ENCODE results near the gene ZNF213.

ZNF213 gene, protein sequence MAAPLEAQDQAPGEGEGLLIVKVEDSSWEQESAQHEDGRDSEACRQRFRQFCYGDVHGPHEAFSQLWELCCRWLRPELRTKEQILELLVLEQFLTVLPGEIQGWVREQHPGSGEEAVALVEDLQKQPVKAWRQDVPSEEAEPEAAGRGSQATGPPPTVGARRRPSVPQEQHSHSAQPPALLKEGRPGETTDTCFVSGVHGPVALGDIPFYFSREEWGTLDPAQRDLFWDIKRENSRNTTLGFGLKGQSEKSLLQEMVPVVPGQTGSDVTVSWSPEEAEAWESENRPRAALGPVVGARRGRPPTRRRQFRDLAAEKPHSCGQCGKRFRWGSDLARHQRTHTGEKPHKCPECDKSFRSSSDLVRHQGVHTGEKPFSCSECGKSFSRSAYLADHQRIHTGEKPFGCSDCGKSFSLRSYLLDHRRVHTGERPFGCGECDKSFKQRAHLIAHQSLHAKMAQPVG

DNA sequence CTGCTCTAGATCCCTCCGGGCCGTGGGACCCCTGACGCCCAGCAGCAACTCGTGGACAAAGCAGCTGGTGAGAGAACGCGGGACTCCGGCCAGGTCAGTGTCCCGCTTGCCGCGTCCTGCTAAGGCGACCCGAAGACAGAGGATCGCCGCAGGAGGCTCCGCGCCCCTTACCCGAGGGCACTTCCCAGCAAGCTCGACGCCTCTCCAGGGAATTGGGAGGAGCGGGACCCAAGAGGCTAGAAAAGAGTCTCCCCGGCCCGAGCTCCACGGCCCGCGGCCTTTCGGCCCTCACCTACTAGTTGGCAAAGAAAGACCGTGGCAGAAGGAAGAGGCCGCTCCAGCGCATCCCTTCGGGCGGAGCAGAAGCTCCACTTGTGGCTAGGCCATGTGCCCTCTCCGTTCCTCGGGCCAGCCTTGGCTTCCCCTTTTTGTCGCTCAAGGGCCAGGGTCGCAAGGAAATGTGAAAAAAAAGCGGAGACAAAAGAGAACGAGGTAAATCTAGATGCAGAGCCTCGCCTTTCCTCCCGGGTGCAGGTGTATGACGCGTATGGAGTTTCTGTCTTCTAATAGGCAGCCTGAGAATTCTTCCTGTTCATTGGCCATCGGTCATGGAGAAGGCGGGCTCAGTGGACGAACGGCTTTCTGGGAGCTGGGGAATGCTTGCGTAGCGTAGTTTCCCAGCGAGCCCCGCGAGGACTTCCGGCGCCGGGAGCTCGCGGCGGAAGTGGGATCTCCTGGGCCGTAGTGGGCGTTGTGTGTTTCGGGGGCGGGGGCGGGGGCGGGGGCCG lies at the start of gene ZNF213:
ZNF213 (plus strand) TSS at position 692 of the 788 bp plus-strand sequence. CDS start 2,252 bp downstream, outside the sequence.
- Histone ChIP-seq H3K9me3 (ENCODE audit: control insufficient read depth in 5 of 5, low read length in 5 of 5) (no peaks in the 10 kb centered on the region), H3K27me3 (ENCODE audit: control insufficient read depth in 5 of 5, insufficient read depth in 4 of 5, low read length in 5 of 5) (no peaks in the 10 kb centered on the region), H3K4me3 (ENCODE audit: low read depth in 1 of 5, low read length in 5 of 5) (peak within 1 kb of the TSS; percentile 91 to 99 (median 96)), H3K36me3 (ENCODE audit: control insufficient read depth in 5 of 5, insufficient read depth in 5 of 5, low read length in 5 of 5) (peaks cover 0 to 31% (median 20%) of the 10 kb centered on the region in 5 donors), H3K9ac (ENCODE audit: low read length in 5 of 5) (peak within 1 kb of the TSS; percentile 68 to 98 (median 92)), H3K27ac (ENCODE audit: low read depth, low read length) (peak within 1 kb of the TSS; percentile 88), H3K4me1 (ENCODE audit: control insufficient read depth in 5 of 5, insufficient read depth in 5 of 5, low read length in 5 of 5) (peaks cover 4 to 27% (median 26%) of the 10 kb centered on the region in 5 donors)

DNA sequence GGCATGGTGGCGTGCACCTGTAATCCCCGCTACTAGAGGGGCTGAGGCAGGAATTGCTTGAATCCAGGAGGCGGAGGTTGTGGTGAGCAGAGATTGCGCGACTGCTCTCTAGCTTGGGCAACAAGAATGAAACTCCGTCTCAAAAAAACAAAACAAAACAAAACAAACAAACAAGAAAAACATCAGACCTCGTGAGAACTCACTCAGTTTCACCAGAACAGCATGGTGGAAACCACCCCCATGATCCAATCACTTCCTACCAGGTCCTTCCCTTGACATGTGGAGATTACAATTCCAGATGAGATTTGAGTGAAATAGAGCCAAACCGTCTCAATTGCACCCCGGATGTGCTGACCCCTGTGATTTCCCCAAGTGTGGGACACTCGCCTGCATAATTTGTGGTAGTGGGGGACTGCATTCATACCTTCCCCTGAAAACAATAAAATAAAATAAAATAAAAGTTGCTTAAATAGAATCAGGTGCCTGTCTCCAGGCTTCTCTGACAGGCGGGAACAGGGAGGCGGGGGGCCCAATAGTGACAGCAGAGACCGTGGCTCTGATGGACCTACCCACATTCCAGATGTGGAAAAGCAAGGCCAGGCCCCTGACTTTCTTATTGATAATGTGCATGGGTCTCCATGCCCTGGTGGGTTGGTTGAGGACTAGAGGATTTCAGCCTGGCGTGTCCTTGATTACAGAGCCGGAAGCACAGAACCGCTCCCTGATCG lies 48.8 kb upstream of the ZNF213 start:
- Histone ChIP-seq H3K9me3 (ENCODE audit: control insufficient read depth in 5 of 5, low read length in 5 of 5) (no peaks in the 10 kb centered on the region), H3K9ac (ENCODE audit: low read length in 5 of 5) (peak overlapping the region in 2 of 5 donors; percentile 57 to 69), H3K27me3 (ENCODE audit: control insufficient read depth in 5 of 5, insufficient read depth in 4 of 5, low read length in 5 of 5) (peaks cover 0 to 5% (median 0%) of the 10 kb centered on the region in 5 donors), H3K4me1 (ENCODE audit: control insufficient read depth in 5 of 5, insufficient read depth in 5 of 5, low read length in 5 of 5) (peaks cover 3 to 37% (median 26%) of the 10 kb centered on the region in 5 donors), H3K4me3 (ENCODE audit: low read depth in 1 of 5, low read length in 5 of 5) (peak overlapping the region in 4 of 5 donors; percentile 50 to 65 (median 63)), H3K36me3 (ENCODE audit: control insufficient read depth in 5 of 5, insufficient read depth in 5 of 5, low read length in 5 of 5) (peaks cover 0 to 2% (median 0%) of the 10 kb centered on the region in 5 donors), H3K27ac (ENCODE audit: low read depth, low read length) (peak overlapping the region; percentile 70)

DNA sequence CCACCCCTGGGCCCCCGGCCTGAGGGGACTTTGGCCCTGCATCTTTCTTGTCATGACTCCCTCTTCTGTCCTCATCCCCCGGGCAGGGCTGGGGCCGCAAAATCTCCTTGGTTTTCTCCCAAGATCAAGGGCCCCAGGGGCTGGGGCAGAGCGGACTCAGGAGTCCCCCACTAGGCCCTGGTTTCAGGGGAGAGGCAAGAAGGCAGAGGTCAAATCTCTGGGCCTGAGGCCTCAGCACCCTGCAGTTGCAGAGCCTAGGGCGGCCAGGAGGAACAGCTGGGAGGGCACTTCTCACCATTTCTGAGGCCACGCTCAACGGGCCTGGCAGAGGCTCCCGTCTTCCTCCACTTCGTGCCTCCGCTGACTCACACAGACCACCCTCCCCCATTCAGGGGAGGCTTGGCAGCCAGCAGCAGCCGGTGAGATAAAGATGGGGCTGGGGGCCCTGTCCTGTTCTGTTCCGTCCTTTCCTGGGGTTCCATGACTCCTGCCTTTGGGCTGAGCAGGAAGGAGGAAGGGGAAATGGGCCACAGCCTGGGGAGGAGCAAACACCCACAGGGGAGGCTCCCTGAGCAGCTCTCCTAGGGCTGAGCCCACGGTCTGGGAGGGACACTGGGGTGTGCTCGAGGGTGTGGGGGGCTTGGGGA lies 48.1 kb upstream of the ZNF213 start:
- peak overlapping the region; percentile 70 for H3K27ac ChIP-seq (ENCODE audit: low read depth, low read length)
- peaks cover 0 to 5% (median 0%) of the 10 kb centered on the region in 5 donors for H3K27me3 ChIP-seq (ENCODE audit: control insufficient read depth in 5 of 5, insufficient read depth in 4 of 5, low read length in 5 of 5)
- H3K9ac ChIP-seq (ENCODE audit: low read length in 5 of 5), result peak overlapping the region in 3 of 5 donors; percentile 52 to 69 (median 57)
- no peaks in the 10 kb centered on the region for H3K36me3 ChIP-seq (ENCODE audit: control insufficient read depth in 5 of 5, insufficient read depth in 5 of 5, low read length in 5 of 5)
- H3K4me1 ChIP-seq (ENCODE audit: control insufficient read depth in 5 of 5, insufficient read depth in 5 of 5, low read length in 5 of 5), result peaks cover 3 to 37% (median 26%) of the 10 kb centered on the region in 5 donors
- H3K4me3 ChIP-seq (ENCODE audit: low read depth in 1 of 5, low read length in 5 of 5), result peak overlapping the region; percentile 50 to 65 (median 62)
- H3K9me3 ChIP-seq (ENCODE audit: control insufficient read depth in 5 of 5, low read length in 5 of 5), result no peaks in the 10 kb centered on the region

DNA sequence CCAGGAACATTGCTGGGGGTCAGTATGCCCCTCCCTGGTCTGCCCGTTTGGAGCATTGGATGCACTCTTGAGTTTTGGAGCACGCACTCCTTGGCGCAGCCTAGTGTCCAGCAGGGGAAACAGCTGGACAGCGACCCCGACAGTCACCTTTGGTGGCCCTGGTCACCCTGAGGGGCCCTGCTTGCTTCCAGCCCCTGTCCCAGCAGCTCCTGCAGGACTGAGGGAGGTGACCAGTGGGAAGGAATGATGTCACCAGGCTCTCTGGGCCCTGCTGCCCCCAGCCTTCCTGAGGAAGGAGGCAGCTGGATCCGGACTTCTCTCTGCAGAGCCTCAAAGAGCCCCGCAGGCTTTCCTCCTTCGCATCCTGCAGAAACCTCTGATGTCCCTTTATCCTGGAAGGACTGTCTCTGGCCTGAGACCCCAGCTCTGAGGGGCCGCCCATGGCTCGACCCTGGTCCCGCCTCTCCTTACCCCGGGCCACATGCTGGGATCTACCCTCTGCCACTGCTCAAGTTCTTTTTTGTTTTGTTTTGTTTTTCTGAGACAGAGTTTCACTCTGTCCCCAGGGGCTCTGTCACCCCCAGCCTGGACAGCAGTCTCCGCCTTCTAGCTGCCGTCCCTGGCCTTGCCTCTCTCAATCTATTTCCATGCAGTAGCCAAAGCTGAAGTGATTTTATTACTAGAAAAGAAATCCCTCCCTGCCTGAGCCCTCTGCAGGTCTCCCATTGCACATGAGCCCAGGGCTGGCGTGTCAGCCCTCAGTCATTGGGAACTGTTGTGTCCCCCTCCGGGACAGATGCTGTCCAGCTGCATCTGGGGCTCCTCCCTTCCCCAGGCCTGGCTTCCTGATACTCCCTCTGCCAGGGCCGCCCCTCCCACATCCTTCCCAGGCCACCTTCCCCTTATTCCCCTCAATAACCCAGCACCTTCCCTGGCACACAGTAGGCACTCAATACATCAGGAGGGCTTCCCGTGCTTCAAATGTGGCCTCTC lies 47.3 kb upstream of the ZNF213 start:
- Histone ChIP-seq H3K4me3 (ENCODE audit: low read depth in 1 of 5, low read length in 5 of 5) (peak overlapping the region; percentile 50 to 65 (median 62)), H3K9ac (ENCODE audit: low read length in 5 of 5) (peak overlapping the region in 3 of 5 donors; percentile 52 to 69 (median 57))

GRCh38 chr16:3088450-3088849 lies 46.4 kb upstream of the ZNF213 start:
- no peak overlapping the region for H3K4me3 ChIP-seq (ENCODE audit: low read depth in 1 of 5, low read length in 5 of 5)
- no peaks in the 10 kb centered on the region for H3K9me3 ChIP-seq (ENCODE audit: control insufficient read depth in 5 of 5, low read length in 5 of 5)
- no peaks in the 10 kb centered on the region for H3K36me3 ChIP-seq (ENCODE audit: control insufficient read depth in 5 of 5, insufficient read depth in 5 of 5, low read length in 5 of 5)
- H3K4me1 ChIP-seq (ENCODE audit: control insufficient read depth in 5 of 5, insufficient read depth in 5 of 5, low read length in 5 of 5), result peaks cover 3 to 37% (median 26%) of the 10 kb centered on the region in 5 donors
- H3K27ac ChIP-seq (ENCODE audit: low read depth, low read length), result peak overlapping the region; percentile 70
- H3K27me3 ChIP-seq (ENCODE audit: control insufficient read depth in 5 of 5, insufficient read depth in 4 of 5, low read length in 5 of 5), result peaks cover 0 to 9% (median 0%) of the 10 kb centered on the region in 5 donors
- no peak overlapping the region for H3K9ac ChIP-seq (ENCODE audit: low read length in 5 of 5)

More for the DNA sequence above, 47.3 kb upstream of the ZNF213 start:
- Histone ChIP-seq H3K9me3 (ENCODE audit: control insufficient read depth in 5 of 5, low read length in 5 of 5) (no peaks in the 10 kb centered on the region), H3K27me3 (ENCODE audit: control insufficient read depth in 5 of 5, insufficient read depth in 4 of 5, low read length in 5 of 5) (peaks cover 0 to 9% (median 0%) of the 10 kb centered on the region in 5 donors), H3K27ac (ENCODE audit: low read depth, low read length) (peak overlapping the region; percentile 70), H3K36me3 (ENCODE audit: control insufficient read depth in 5 of 5, insufficient read depth in 5 of 5, low read length in 5 of 5) (no peaks in the 10 kb centered on the region), H3K4me1 (ENCODE audit: control insufficient read depth in 5 of 5, insufficient read depth in 5 of 5, low read length in 5 of 5) (peaks cover 3 to 37% (median 26%) of the 10 kb centered on the region in 5 donors)

GRCh38 chr16:3088925-3089716 lies 45.7 kb upstream of the ZNF213 start:
- Histone ChIP-seq H3K9ac (ENCODE audit: low read length in 5 of 5) (no peak overlapping the region), H3K4me1 (ENCODE audit: control insufficient read depth in 5 of 5, insufficient read depth in 5 of 5, low read length in 5 of 5) (peaks cover 3 to 37% (median 26%) of the 10 kb centered on the region in 5 donors), H3K36me3 (ENCODE audit: control insufficient read depth in 5 of 5, insufficient read depth in 5 of 5, low read length in 5 of 5) (no peaks in the 10 kb centered on the region), H3K27ac (ENCODE audit: low read depth, low read length) (no peak overlapping the region), H3K27me3 (ENCODE audit: control insufficient read depth in 5 of 5, insufficient read depth in 4 of 5, low read length in 5 of 5) (peaks cover 0 to 9% (median 0%) of the 10 kb centered on the region in 5 donors), H3K9me3 (ENCODE audit: control insufficient read depth in 5 of 5, low read length in 5 of 5) (no peaks in the 10 kb centered on the region), H3K4me3 (ENCODE audit: low read depth in 1 of 5, low read length in 5 of 5) (no peak overlapping the region)

DNA sequence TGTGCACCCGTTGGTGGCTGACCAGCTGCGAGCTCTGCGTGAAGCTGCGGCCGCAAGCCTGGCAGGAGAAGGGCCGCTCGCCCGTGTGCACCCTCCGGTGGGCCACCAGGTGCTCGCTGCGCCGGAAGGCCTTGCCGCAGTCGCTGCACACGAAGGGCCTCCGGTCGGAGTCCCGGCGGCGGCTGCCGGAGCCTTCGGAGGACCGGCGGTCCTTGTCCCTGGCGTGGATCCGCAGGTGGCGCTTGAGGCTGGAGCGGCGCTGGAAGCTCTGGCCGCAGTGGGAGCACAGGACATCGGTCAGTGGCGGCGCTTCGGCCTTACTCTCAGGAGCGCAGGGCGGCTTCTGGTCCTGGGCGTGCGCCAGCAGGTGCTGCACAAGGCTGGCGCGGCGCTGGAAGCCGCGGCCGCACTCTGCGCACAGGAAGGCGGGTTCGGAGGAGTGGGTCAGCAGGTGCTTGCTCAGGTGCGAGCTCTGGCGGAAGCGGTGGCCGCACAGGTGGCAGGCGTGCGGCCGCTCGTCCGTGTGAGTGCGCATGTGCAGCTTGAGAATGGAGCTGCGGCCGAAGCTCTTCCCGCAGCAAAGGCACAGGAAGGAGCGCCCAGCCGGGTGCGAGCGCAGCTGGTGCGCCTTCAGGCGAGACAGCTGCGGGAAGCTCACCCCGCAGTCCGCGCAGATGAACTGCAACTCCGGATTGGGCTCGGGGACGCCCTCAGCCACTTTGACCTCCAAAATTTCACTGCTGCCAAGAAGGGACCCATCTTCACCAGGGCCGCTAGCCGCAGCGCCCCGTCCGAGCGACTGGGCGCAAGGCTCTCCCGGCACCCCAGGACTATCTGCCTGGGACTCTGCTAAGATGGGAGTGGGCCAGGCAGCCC lies 44.9 kb upstream of the ZNF213 start:
- H3K4me1 ChIP-seq (ENCODE audit: control insufficient read depth in 5 of 5, insufficient read depth in 5 of 5, low read length in 5 of 5), result peaks cover 3 to 37% (median 26%) of the 10 kb centered on the region in 5 donors
- H3K4me3 ChIP-seq (ENCODE audit: low read depth in 1 of 5, low read length in 5 of 5), result no peak overlapping the region
- no peak overlapping the region for H3K9ac ChIP-seq (ENCODE audit: low read length in 5 of 5)
- no peaks in the 10 kb centered on the region for H3K36me3 ChIP-seq (ENCODE audit: control insufficient read depth in 5 of 5, insufficient read depth in 5 of 5, low read length in 5 of 5)
- H3K27ac ChIP-seq (ENCODE audit: low read depth, low read length), result no peak overlapping the region
- H3K9me3 ChIP-seq (ENCODE audit: control insufficient read depth in 5 of 5, low read length in 5 of 5), result no peaks in the 10 kb centered on the region
- peaks cover 0 to 9% (median 0%) of the 10 kb centered on the region in 5 donors for H3K27me3 ChIP-seq (ENCODE audit: control insufficient read depth in 5 of 5, insufficient read depth in 4 of 5, low read length in 5 of 5)
